HAP-1 (cell line): ENCODE results near the gene EPHB2.

Source experiments
- DNase-seq, 2 experiments: peaks; one replicate each; pipeline ENCODE4 v3.0.0-alpha.2; 2016 to 2020; ENCODE audit warnings: low spot score in 2 of 2
- H3K27me3 ChIP-seq: fragments of 250-450 bp; sonication (Bioruptor Pico); 2 replicates; pipeline ENCODE4 v1.5.1; 2020; ENCODE audit warnings: low read depth, mild to moderate bottlenecking, moderate library complexity
- H3K36me3 ChIP-seq: fragments of 250-450 bp; sonication (Bioruptor Pico); replicated peaks from 2 replicates; pipeline ENCODE4 v1.5.1; 2020; ENCODE audit warnings: mild to moderate bottlenecking
- H3K4me1 ChIP-seq: fragments of 250-450 bp; sonication (Bioruptor Pico); 2 replicates; pipeline ENCODE4 v1.5.1; 2020; ENCODE audit warnings: mild to moderate bottlenecking
- H3K4me3 ChIP-seq: fragments of 250-450 bp; sonication (Bioruptor Pico); 2 replicates; pipeline ENCODE4 v1.5.1; 2020; ENCODE audit warnings: mild to moderate bottlenecking, moderate library complexity
- H3K9me3 ChIP-seq: fragments of 250-450 bp; sonication (Bioruptor Pico); 2 replicates; pipeline ENCODE4 v1.5.1; 2020; ENCODE audit warnings: mild to moderate bottlenecking, moderate library complexity
- in situ Hi-C: fragments of 300-500 bp; cut with MboI; formaldehyde crosslinking; loops from 3 replicates; pipeline ENCODE4 v1.14.3; 2020; ENCODE audit warnings: low sequenced_read_pairs, inconsistent platforms, mixed read lengths

Gene EPHB2

GRCh38 chr1:22815421-22816066 is 104.9 kb downstream of the EPHB2 start:
- Histone ChIP-seq H3K36me3 (no peaks in the 10 kb centered on the region), H3K4me3 (no peak overlapping the region), H3K9me3 (no peaks in the 10 kb centered on the region), H3K27me3 (no peaks in the 10 kb centered on the region), H3K4me1 (no peaks in the 10 kb centered on the region)
- no peak for DNase-seq
- in situ Hi-C loops, result no loop called here

GRCh38 chr1:22816067-22816775 is 105.6 kb downstream of the EPHB2 start:
- no peak for DNase-seq

DNA sequence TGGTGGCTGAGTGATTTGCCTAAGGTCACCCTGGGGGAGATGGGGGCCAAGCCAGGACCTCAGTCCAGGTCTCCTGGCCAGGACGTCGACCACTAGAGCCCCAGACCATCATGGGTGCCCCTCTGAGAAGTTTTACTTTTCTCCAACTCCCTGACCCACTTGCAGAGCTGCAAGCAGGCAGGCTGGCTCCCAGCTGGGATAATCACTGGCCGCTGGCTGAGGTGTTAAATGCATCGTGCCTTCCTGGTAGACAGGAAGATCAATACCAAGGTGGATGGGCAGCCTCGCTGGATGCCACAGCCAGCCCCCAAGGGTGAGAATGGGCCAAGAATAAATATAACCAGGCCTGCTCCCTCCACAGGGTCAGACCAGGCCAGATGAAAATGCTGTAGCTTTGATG is 106.2 kb downstream of the EPHB2 start:
- Histone ChIP-seq H3K4me3 (no peak overlapping the region), H3K9me3 (no peaks in the 10 kb centered on the region), H3K36me3 (no peaks in the 10 kb centered on the region), H3K27me3 (no peaks in the 10 kb centered on the region), H3K4me1 (no peaks in the 10 kb centered on the region)
- in situ Hi-C loops, result no loop called here
- DNase-seq, result no peak

More at GRCh38 chr1:22816067-22816775, 105.6 kb downstream of the EPHB2 start:
- Histone ChIP-seq H3K36me3 (no peaks in the 10 kb centered on the region), H3K27me3 (no peaks in the 10 kb centered on the region), H3K9me3 (no peaks in the 10 kb centered on the region), H3K4me3 (no peak overlapping the region), H3K4me1 (no peaks in the 10 kb centered on the region)
- in situ Hi-C loops, result no loop called here

DNA sequence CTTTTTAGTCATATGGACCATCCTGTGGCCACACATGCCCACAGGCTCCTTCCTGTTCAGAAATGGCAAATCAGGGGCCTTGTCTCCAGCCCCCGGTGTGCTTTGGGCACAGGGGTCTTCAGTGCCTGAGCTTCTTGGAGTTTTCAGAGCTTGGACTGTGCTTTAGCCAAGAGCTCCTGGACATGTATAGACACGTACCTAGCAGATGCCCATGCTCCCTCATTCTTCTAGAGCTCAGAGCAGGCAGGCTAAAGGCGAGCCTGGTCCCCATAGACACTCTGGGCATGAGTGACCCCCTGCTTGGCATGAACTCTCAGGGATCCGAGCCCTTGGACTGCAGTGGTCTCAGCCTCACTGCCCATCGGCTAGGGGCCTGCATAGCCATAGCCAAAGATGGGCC is 106.8 kb downstream of the EPHB2 start:
- Histone ChIP-seq H3K4me3 (no peak overlapping the region), H3K9me3 (no peaks in the 10 kb centered on the region), H3K4me1 (no peaks in the 10 kb centered on the region), H3K36me3 (no peaks in the 10 kb centered on the region), H3K27me3 (no peaks in the 10 kb centered on the region)
- DNase-seq, result no peak
- in situ Hi-C loops, result no loop called here

- DNase-seq, result no peak
- no peaks in the 10 kb centered on the region for H3K9me3 ChIP-seq
- in situ Hi-C loops, result no loop called here
- H3K27me3 ChIP-seq, result no peaks in the 10 kb centered on the region
- H3K4me1 ChIP-seq, result no peaks in the 10 kb centered on the region
- no peaks in the 10 kb centered on the region for H3K36me3 ChIP-seq
- no peak overlapping the region for H3K4me3 ChIP-seq
Measured at GRCh38 chr1:22818061-22818770, 107.6 kb downstream of the EPHB2 start.

DNA sequence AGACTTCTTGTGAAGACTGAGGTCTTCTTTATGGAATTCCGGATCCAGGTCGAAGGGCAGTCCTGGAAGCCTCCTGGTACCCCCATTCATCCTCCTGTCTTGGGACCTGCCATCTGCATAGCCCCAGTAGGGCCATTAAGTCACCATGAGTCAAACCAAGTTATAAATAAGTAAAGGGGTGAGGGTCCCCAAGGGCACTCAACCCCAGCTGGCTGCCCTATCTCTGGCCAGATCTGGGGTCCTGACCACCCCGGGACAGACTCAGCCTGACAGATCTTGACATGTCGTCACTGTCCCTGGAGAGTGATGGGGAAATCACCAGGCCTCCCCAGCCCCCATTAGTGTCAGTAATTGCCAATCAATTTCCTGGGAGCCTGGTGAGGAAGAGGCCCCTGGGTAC is 108.7 kb downstream of the EPHB2 start:
- Histone ChIP-seq H3K9me3 (no peaks in the 10 kb centered on the region), H3K36me3 (no peaks in the 10 kb centered on the region), H3K4me1 (no peaks in the 10 kb centered on the region), H3K4me3 (no peak overlapping the region), H3K27me3 (no peaks in the 10 kb centered on the region)
- in situ Hi-C loops, result no loop called here
- DNase-seq, result no peak

DNA sequence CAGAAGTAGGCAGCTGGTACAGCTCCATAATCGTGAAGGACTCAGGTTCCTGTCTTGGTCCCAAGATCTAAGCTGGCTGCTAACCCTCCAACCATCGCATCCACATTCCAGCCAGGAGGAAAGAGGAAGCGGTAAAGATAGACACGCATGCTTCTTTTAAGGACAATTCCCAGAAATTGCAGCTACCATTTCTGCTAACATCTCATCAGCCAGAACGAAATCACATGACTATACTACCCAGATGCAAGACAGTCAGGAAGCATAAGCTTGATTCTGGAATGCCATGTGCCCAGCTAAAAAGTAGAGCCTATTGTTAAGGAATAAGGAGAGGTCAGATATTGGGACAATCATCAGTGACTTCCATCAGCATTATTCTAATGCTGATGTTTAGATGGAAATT is 110.4 kb downstream of the EPHB2 start:
- DNase-seq, result no peak
- in situ Hi-C loops, result no loop called here
- no peaks in the 10 kb centered on the region for H3K36me3 ChIP-seq
- H3K27me3 ChIP-seq, result no peaks in the 10 kb centered on the region
- H3K9me3 ChIP-seq, result no peaks in the 10 kb centered on the region
- no peaks in the 10 kb centered on the region for H3K4me1 ChIP-seq
- no peak overlapping the region for H3K4me3 ChIP-seq

DNA sequence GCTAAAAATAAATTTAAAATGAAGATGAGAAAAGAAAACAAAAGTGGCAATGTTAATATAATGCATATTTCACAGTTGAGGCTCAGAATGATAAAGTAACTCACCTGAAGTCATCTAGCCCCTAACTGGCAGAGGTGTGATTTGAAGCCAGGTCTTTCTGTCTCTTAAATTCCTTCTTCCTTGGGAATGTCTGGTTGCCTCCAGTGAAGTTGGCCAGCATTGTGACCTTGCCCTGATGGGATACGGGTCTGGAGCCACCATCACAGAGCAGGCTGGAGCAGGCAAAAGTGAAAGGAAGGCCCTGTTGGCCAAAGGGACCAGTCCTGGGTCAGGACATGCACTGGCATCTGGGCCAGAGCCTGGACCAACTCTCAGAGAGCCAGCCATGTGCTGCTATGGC is 111.7 kb downstream of the EPHB2 start:
- no peak overlapping the region for H3K4me3 ChIP-seq
- no peaks in the 10 kb centered on the region for H3K36me3 ChIP-seq
- H3K4me1 ChIP-seq, result no peaks in the 10 kb centered on the region
- in situ Hi-C loops, result no loop called here
- H3K27me3 ChIP-seq, result no peaks in the 10 kb centered on the region
- no peak for DNase-seq
- H3K9me3 ChIP-seq, result no peaks in the 10 kb centered on the region

DNA sequence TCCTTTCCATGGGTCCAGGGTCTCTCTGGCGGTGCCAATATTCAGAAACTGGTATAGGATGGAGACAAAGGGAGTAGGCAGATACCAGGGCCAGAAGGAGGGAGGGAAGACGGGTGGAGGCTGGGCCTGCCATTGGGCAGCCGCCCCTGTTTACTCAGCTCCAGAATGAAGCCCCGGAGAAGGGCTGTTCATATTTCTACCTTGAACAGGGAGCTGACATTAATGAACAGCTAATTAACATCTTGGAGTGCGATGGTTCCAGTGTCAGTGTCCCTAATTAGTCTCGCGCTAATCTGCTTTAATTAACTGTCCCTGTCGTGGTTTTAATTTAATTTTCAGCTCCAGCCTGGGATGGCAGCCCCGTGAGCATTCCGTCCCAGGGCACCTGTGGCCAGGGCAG is 113.8 kb downstream of the EPHB2 start:
- DNase-seq, result no peak
- no peak overlapping the region for H3K4me3 ChIP-seq
- H3K4me1 ChIP-seq, result no peaks in the 10 kb centered on the region; the same call in 1 of the 2 replicates
- no peaks in the 10 kb centered on the region for H3K27me3 ChIP-seq
- no peaks in the 10 kb centered on the region for H3K36me3 ChIP-seq
- in situ Hi-C loops, result no loop called here
- H3K9me3 ChIP-seq, result no peaks in the 10 kb centered on the region

DNA sequence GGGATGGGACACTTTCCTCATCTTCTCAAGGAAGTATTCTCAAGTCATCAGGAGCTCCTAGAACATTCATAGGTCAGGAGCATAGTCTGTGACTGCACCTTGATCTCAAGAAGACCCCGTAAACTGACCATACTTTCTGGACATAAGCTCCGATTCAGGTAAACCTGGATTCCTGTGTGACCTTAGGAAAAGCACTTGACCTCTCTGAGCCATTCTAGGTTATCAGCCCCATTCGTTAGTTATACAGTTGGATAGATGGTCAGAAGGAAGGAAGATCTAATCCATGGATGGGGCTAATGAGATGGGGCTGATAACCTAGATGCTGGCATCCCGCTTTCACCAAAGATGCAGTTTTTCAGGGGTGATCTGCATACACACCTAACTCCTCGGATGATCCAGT is 114.3 kb downstream of the EPHB2 start:
- Histone ChIP-seq H3K4me1 (no peaks in the 10 kb centered on the region; the same call in 1 of the 2 replicates), H3K9me3 (no peaks in the 10 kb centered on the region), H3K36me3 (no peaks in the 10 kb centered on the region), H3K4me3 (no peak overlapping the region), H3K27me3 (no peaks in the 10 kb centered on the region)
- DNase-seq, result no peak
- in situ Hi-C loops, result no loop called here

- no peaks in the 10 kb centered on the region for H3K9me3 ChIP-seq
- H3K36me3 ChIP-seq, result no peaks in the 10 kb centered on the region
- no peaks in the 10 kb centered on the region; the same call in 1 of the 2 replicates for H3K4me1 ChIP-seq
- DNase-seq, result no peak
- H3K27me3 ChIP-seq, result no peaks in the 10 kb centered on the region
- no peak overlapping the region for H3K4me3 ChIP-seq
- in situ Hi-C loops, result no loop called here
Measured at GRCh38 chr1:22825486-22826189, 115.0 kb downstream of the EPHB2 start.

DNA sequence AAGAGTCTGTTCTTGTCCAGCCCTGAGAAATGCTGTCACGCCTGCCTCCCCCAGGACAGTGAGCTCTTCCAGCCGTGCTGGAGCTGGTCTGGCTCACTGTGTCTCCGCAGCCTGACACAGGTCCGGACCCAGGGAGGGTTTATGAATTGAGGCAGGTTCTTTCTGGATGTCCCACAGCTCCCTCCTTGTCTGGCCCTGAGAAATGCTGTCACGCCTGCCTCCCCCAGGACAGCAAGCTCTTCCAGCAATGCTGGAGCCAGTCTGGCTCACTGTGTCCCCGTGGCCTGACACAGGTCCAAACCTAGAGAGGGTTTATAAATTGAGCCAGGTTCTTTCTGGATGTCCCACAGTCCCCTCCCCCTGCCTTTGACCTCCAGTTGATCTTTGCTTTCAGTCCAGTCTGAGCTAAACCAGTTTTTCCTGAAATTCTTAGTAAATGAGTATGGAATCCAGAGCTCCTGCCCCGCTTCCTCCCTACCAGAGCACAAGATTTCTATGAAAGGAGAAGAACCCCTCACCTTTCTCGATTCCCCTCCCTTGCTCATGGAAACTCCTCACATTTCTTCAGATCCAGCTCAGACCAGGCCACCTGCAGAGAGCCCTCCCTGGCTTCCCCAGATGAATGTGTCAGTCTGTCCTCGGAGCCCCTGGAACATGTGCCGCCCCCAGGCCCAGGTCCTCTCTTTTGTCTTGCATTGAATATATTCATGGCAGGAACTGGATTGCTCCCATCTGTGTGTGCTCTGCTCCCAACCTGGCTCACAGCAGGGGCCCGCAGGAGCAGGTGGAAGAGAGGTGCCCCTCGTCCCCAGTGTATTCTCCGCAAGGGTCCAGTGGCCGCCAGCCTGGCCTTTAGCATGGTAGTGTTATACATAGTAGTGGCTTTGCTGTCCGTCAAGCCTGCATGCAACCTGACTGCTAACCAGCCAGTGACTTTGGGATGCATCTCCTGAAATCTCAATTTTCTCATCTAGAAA is 116.3 kb downstream of the EPHB2 start:
- in situ Hi-C loops, result no loop called here
- no peaks in the 10 kb centered on the region for H3K36me3 ChIP-seq
- H3K27me3 ChIP-seq, result no peaks in the 10 kb centered on the region
- H3K4me3 ChIP-seq, result no peak overlapping the region
- no peak for DNase-seq
- no peaks in the 10 kb centered on the region; the same call in 1 of the 2 replicates for H3K4me1 ChIP-seq
- H3K9me3 ChIP-seq, result no peaks in the 10 kb centered on the region
